GM12874 (cell line): ENCODE data around the gene MTA2.

Source experiments
- TF ChIP-seq, protein P1 (sequence below): IDR thresholded peaks from 2 replicates; pipeline ENCODE4 v1.5.1; 2011; ENCODE audit warnings: low read depth, mild to moderate bottlenecking, control low read depth, low read length, moderate library complexity; ENCODE audit not compliant: insufficient read depth

MTA2 gene

DNA sequence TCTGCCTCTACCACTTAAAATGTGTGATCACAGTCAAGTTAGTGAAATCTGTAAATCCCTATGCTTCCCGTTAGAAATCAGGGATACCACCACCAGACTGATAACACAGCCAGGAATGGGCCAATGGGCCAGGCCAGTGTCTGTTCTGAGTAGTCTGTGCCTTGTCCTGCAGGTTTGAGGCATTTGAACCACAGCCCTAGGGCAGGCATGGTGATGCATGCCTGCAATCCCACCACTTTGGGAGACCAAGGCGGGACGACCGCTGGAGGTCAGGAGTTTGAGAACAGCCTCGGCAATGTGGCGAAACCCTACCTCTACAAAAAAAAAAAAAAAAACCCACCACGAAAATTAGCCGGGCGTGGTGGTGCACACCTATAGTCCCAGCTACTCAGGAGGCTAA is 43.0 kb downstream of the MTA2 start:
- TF ChIP-seq, protein P1, sequence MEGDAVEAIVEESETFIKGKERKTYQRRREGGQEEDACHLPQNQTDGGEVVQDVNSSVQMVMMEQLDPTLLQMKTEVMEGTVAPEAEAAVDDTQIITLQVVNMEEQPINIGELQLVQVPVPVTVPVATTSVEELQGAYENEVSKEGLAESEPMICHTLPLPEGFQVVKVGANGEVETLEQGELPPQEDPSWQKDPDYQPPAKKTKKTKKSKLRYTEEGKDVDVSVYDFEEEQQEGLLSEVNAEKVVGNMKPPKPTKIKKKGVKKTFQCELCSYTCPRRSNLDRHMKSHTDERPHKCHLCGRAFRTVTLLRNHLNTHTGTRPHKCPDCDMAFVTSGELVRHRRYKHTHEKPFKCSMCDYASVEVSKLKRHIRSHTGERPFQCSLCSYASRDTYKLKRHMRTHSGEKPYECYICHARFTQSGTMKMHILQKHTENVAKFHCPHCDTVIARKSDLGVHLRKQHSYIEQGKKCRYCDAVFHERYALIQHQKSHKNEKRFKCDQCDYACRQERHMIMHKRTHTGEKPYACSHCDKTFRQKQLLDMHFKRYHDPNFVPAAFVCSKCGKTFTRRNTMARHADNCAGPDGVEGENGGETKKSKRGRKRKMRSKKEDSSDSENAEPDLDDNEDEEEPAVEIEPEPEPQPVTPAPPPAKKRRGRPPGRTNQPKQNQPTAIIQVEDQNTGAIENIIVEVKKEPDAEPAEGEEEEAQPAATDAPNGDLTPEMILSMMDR: no peak

DNA sequence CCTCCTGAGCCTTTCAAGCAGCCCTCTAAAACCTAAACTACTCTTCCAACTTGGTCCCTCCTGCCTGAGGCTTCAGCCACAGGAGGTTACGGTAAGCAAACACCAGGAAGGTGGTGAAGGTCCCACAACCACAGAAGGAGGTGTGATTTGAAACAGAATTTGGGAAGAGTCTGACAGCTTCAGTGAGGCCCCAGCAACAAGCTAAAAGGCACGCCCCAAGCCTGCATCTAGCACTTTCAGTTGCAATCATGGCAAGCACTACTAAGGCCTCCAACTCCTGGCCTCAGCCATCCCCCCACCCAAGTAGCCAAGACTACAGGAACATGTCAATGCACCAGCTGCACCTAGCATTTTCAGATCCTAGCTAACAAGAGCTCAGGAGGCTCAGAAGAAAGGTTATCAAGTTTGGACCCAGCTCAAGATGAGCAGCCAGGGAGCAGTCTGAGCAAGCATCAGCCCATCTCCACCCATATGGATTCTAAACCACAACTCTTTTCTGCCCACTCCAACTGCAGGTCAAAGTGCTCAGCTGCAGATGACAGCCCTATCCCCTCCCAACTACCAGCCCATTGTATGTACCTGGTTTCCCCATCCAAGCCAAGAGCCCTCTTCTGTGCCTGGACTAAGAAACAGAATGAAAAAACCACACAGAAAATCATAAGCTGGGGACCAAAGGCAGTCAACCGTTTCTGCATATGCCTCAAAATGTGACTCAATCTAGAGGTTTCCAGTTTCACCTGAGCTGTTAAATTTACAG is 44.6 kb downstream of the MTA2 start:
- TF ChIP-seq, protein P1: no peak

DNA sequence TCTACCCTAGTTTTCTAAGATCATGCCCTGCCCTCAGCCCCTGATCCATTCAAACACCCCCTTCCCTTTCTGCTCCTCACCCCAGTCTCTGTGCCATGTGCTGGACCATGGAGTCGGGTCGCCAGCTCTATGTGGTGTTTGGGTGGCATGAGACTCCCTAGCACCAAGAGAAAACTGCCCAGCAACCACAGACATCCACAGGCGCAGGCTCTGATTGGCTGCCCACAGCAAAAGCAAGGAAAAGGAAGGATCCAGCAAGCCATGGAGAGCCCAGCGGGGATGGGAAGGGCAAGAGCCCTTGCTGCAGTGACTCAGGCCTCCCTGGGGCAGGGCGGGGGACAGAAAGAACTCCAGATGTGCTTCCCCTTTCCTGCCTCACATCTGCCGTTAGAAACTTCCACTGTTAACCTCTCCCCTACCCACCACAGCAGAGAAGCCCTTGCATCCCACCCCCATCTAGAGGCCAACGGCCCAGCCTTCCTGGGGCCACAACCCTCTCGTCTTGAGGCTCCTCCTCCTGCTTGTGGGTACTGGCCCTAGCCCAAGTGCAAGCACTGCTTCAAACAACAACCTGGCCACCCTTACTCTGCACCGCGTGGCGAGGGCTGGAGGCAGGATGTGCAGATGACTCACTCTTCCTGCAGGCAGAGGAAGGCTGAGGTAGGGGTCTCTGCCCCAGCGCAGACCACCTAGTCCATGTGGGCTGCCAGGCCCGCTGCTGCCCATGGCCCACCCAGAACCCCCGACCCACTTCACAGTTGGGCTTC is 45.4 kb downstream of the MTA2 start:
- TF ChIP-seq, protein P1: no peak

DNA sequence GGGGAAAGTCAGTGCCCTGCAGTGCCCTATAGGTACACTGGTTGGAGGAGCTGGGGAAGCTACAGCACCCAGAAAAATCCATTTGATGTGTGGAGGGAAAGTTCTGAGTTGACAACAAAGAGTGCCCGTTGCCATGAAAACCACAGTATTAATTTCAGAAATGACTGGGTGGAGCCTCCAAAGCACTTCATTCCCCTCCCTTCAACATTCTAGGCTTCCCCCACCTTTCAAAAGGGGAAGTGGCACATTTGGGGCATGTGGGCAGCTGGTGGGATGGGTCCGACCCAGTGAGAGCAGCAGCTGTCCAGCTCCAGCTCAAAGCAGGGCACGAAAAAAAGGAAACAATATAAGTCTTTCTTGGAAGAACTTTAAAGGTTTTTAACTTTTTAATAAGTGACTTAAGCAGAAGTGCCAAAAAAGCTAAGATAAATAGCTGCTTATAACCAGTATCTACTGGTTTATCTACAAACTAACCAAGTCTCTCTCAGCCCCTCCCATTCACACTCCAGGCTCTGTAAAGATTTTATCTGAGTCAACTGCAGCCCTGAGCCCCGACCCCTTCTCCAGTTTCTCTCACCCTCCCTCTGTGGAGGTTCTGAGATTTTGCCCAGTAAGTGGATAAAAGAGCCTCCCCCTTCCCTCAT is 46.1 kb downstream of the MTA2 start:
- TF ChIP-seq, protein P1: no peak

DNA sequence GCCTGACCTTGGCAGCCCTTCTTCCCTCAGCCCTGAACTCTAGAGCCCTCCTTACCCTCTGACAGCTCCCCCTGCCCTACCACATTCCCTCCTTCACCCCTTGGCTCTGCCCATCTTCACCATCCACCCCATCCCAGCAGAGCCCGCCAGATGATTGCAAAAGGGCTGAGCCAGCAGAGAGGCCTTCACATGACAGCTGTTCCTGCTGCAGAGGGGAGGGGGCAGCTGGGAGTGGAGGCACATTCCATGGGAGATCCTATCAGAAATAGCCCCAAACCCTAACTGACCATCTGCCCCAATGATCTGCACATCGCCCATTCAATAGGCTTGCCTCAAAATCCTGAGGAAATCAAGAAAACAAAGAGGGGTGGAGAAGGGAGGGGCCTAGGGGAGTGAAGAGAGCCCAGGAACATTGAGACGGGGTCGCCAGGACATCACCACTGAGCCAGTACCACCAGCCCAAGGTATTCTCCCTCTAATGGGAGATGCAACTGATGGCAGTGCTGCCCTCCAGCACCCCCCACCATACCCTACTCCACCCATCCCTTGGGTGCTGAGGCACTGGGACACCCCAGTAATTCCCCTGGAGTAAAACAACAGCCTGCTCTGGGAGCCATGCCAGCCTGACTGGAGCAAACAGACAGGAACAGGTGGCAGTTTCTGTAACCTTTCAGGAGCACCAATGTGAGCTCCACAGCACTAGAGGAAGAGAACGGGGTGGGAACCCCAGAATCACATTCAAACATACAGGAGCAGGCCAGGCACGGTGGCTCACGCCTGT is 47.1 kb downstream of the MTA2 start:
- TF ChIP-seq, protein P1: no peak

GRCh38 chr11:62553839-62554361 is 47.8 kb downstream of the MTA2 start:
- TF ChIP-seq, protein P1: no peak
